GM06990 (cell line): ENCODE data around the gene CHD3.
"Not testable (repeated sequence)": the region's sequence is repeated elsewhere in the genome, so short reads cannot be mapped to it uniquely, and the experiment has no call there.

Experiments
- DNase-seq: peaks from one replicate; pipeline ENCODE4 v3.0.0-alpha.2; 2011; ENCODE audit not compliant: insufficient read length; ENCODE audit errors: extremely low read depth
- H3K27me3 ChIP-seq: replicated peaks from 2 replicates; pipeline ENCODE4 v1.6.0; 2011; ENCODE audit warnings: low read length; ENCODE audit not compliant: control insufficient read depth, insufficient read depth
- H3K36me3 ChIP-seq: 2 replicates; pipeline ENCODE4 v1.5.1; 2011; ENCODE audit warnings: low read length; ENCODE audit not compliant: control insufficient read depth, insufficient read depth
- H3K4me3 ChIP-seq: replicated peaks from 2 replicates; pipeline ENCODE4 v1.5.1; 2011; ENCODE audit warnings: low read depth, mild to moderate bottlenecking, control low read depth, low read length
- TF ChIP-seq, protein P1 (sequence below): IDR thresholded peaks from 2 replicates; pipeline ENCODE4 v1.5.1; 2011; ENCODE audit warnings: low read length, control low read depth, mild to moderate bottlenecking, inconsistent platforms; ENCODE audit not compliant: insufficient read depth, poor library complexity, severe bottlenecking

Gene CHD3

DNA sequence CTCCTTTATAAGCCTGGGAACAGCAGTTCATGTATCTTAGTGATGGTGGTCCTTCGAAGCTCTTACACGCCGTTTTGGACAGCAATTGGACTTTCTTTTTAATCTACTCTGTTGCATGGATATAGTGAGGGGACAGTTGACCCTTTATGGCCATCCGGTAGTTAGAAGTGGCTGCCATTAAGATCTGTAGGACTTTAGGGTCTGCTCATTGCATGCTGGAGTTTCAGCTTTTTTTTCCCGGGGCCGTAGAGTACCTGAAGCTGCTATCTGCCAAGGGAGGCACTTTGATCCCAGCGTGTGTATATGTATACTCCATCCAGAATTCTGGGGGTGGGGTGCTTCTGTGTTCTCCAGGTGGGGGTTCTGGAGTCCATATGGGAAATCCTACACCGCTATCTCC, 29.6 kb upstream of the CHD3 start:
- Histone ChIP-seq H3K4me3 (peak overlapping the region; percentile 82), H3K27me3 (no peaks in the 10 kb centered on the region), H3K36me3 (peaks cover 5% of the 10 kb centered on the region; the same call in 1 of the 2 replicates)
- TF ChIP-seq, protein P1, sequence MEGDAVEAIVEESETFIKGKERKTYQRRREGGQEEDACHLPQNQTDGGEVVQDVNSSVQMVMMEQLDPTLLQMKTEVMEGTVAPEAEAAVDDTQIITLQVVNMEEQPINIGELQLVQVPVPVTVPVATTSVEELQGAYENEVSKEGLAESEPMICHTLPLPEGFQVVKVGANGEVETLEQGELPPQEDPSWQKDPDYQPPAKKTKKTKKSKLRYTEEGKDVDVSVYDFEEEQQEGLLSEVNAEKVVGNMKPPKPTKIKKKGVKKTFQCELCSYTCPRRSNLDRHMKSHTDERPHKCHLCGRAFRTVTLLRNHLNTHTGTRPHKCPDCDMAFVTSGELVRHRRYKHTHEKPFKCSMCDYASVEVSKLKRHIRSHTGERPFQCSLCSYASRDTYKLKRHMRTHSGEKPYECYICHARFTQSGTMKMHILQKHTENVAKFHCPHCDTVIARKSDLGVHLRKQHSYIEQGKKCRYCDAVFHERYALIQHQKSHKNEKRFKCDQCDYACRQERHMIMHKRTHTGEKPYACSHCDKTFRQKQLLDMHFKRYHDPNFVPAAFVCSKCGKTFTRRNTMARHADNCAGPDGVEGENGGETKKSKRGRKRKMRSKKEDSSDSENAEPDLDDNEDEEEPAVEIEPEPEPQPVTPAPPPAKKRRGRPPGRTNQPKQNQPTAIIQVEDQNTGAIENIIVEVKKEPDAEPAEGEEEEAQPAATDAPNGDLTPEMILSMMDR = no peak
- DNase-seq = no peak

- no peak for DNase-seq
- Histone ChIP-seq H3K27me3 (no peaks in the 10 kb centered on the region), H3K36me3 (peaks cover 3% of the 10 kb centered on the region), H3K4me3 (no peak overlapping the region)
- TF ChIP-seq, protein P1 = peak; percentile 71
These were observed 25.7 kb upstream of the CHD3 start for GRCh38 chr17:7862692-7863437.

DNA sequence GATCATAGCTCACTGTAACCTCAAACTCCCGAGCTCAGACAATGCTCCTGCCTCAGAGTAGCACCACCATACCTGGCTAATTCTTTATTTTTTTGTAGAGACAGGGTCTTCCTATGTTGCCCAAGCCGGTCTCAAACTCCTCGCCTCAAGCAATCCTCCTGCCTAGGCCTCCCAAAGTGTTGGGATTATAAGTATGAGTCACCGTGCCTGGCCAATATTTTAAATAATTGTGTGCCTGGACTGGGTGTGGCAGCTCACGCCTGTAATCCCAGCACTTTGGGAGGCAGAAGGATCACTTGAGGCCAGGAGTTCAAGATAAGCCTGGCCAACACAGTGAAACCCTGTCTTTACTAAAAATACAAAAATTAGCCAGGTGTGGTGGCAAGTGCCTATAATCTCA, 24.2 kb upstream of the CHD3 start:
- not testable (repeated sequence) for H3K27me3 ChIP-seq, H3K4me3 ChIP-seq, DNase-seq, H3K36me3 ChIP-seq

DNA sequence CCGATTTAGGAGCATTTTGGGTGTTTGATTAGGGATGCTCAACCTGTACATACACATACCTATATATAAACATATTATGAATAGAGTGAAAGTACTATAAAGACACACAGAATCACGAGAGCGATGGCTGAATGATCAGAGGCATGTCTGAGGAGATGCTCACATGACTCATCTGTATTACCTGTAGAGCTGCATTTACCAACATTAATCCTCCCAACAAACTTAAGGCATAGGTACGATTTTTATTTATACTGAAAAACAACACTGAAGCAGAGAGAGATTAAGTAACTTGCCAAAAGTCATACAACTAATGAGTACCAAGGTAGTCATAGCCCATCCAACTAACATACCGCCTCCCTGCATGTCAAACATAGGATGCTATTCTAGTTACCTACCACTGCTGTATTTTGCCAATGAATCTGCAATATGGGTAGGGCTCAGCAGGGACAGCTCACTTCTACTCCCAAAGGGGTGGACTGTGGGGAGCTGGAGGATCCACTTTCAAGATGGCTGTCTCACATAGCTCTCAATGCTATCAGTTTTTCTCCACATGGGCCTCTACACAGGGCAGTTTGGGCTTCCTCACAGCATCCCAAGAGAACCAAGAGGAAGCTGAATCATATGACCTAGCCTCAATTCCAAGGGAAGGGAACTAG, 23.5 kb upstream of the CHD3 start:
- peaks cover 1% of the 10 kb centered on the region for H3K36me3 ChIP-seq
- DNase-seq = no peak
- TF ChIP-seq, protein P1 = no peak
- H3K27me3 ChIP-seq = no peaks in the 10 kb centered on the region
- no peak overlapping the region for H3K4me3 ChIP-seq

GRCh38 chr17:7867881-7868329, 20.7 kb upstream of the CHD3 start:
- TF ChIP-seq, protein P1 = no peak
- Histone ChIP-seq H3K27me3 (no peaks in the 10 kb centered on the region), H3K36me3 (no peaks in the 10 kb centered on the region; the same call in 1 of the 2 replicates), H3K4me3 (no peak overlapping the region)
- DNase-seq = no peak

GRCh38 chr17:7873051-7873450, 15.5 kb upstream of the CHD3 start:
- Histone ChIP-seq H3K4me3 (no peak overlapping the region), H3K36me3 (no peaks in the 10 kb centered on the region; the same call in 1 of the 2 replicates), H3K27me3 (no peaks in the 10 kb centered on the region)
- no peak for DNase-seq
- TF ChIP-seq, protein P1 = no peak
